Liver (tissue), 9 donors: ENCODE data around the gene PWWP2B. TPM values are rescaled to one million over a fixed set of nuclear protein-coding genes. Genes with fewer than 3 reads are reported as not detected.

Source experiments
- DNase-seq: peaks from one replicate; pipeline ENCODE4 v3.0.0-alpha.2; 2017; ENCODE audit warnings: low spot score
- H3K27ac ChIP-seq, 2 donors: one replicate each; pipeline ENCODE4 v1.7.0; 2013; ENCODE audit warnings: inconsistent platforms in 2 of 2, low read length in 2 of 2, control low read depth in 1 of 2, low read depth in 1 of 2, mild to moderate bottlenecking in 1 of 2
- H3K27me3 ChIP-seq, 4 donors: one replicate each; pipeline versions ENCODE4 v1.6.1 to v1.7.0; 2013; ENCODE audit warnings: low read length in 3 of 4, inconsistent platforms in 1 of 4, mild to moderate bottlenecking in 1 of 4, moderate library complexity in 1 of 4; ENCODE audit not compliant: control insufficient read depth in 4 of 4, insufficient read depth in 4 of 4
- H3K36me3 ChIP-seq, 4 donors: one replicate each; pipeline versions ENCODE4 v1.6.1 to v1.7.0; 2013; ENCODE audit warnings: low read length in 3 of 4, mild to moderate bottlenecking in 3 of 4, low read depth in 1 of 4, moderate library complexity in 1 of 4; ENCODE audit not compliant: control insufficient read depth in 4 of 4, insufficient read depth in 3 of 4
- H3K4me1 ChIP-seq, 4 donors: one replicate each; pipeline versions ENCODE4 v1.6.1 to v1.7.0; 2013; ENCODE audit warnings: low read length in 3 of 4, mild to moderate bottlenecking in 3 of 4, moderate library complexity in 1 of 4; ENCODE audit not compliant: control insufficient read depth in 4 of 4, insufficient read depth in 4 of 4
- H3K4me3 ChIP-seq, 3 donors: one replicate each; pipeline versions ENCODE4 v1.6.1 to v1.7.0; 2013; ENCODE audit warnings: low read length in 3 of 3, control low read depth in 1 of 3, low read depth in 1 of 3, mild to moderate bottlenecking in 1 of 3
- H3K9ac ChIP-seq, 2 donors: one replicate each; pipeline ENCODE4 v1.7.0; 2013; ENCODE audit warnings: low read length in 2 of 2, mild to moderate bottlenecking in 2 of 2, moderate library complexity in 2 of 2, control low read depth in 1 of 2, low read depth in 1 of 2
- H3K9me3 ChIP-seq, 4 donors: one replicate each; pipeline versions ENCODE4 v1.6.1 to v1.7.0; 2013; ENCODE audit warnings: low read length in 3 of 4; ENCODE audit not compliant: control insufficient read depth in 4 of 4
- ATF3 ChIP-seq: IDR thresholded peaks from 2 replicates; pipeline ENCODE4 v1.6.1; 2016; ENCODE audit warnings: antibody characterized with exemption
- CTCF ChIP-seq: fragments of 150-350 bp; IDR thresholded peaks from 2 replicates; pipeline ENCODE4 v1.5.1; 2017; ENCODE audit warnings: improper control_type of control experiment, low read depth, low read length; ENCODE audit not compliant: missing input control
- EGR1 ChIP-seq, 2 donors: IDR thresholded peaks; 2 replicates each; pipeline ENCODE4 v1.6.1; 2016 to 2018; ENCODE audit warnings: antibody characterized with exemption in 2 of 2, low read depth in 2 of 2
- FOXA1 ChIP-seq: IDR thresholded peaks from 2 replicates; pipeline ENCODE4 v1.6.1; 2016; ENCODE audit warnings: antibody characterized with exemption
- FOXA2 ChIP-seq: IDR thresholded peaks from 2 replicates; pipeline ENCODE4 v1.6.1; 2016; ENCODE audit warnings: antibody characterized with exemption
- GABPA ChIP-seq, 2 donors: IDR thresholded peaks in 1 of 2; conservative IDR thresholded peaks in 1 of 2; 2 replicates each; pipeline ENCODE4 v1.6.1; 2016; ENCODE audit warnings: antibody characterized with exemption in 2 of 2, mild to moderate bottlenecking in 1 of 2, moderate library complexity in 1 of 2
- HNF4A ChIP-seq, 2 donors: conservative IDR thresholded peaks; 2 replicates each; pipeline ENCODE4 v1.6.1; 2016; ENCODE audit warnings: antibody characterized with exemption in 2 of 2, mild to moderate bottlenecking in 2 of 2
- HNF4G ChIP-seq: IDR thresholded peaks from 2 replicates; pipeline ENCODE4 v1.6.1; 2016; ENCODE audit warnings: antibody characterized with exemption
- JUND ChIP-seq, 2 donors: IDR thresholded peaks; 2 replicates each; pipeline ENCODE4 v1.6.1; 2016; ENCODE audit warnings: antibody characterized with exemption in 2 of 2
- MAX ChIP-seq: IDR thresholded peaks from 2 replicates; pipeline ENCODE4 v1.6.1; 2016; ENCODE audit warnings: antibody characterized with exemption
- NR2F2 ChIP-seq: IDR thresholded peaks from 2 replicates; pipeline ENCODE4 v1.6.1; 2016; ENCODE audit warnings: antibody characterized with exemption
- RAD21 ChIP-seq, 2 donors: IDR thresholded peaks; 2 replicates each; pipeline ENCODE4 v1.6.1; 2016; ENCODE audit warnings: antibody characterized with exemption in 2 of 2, mild to moderate bottlenecking in 2 of 2
- RXRA ChIP-seq, 2 donors: IDR thresholded peaks; 2 replicates each; pipeline ENCODE4 v1.6.1; 2017 to 2018; ENCODE audit warnings: antibody characterized with exemption in 2 of 2, mild to moderate bottlenecking in 1 of 2
- SP1 ChIP-seq: IDR thresholded peaks from 2 replicates; pipeline ENCODE4 v1.6.1; 2018; ENCODE audit warnings: antibody characterized with exemption, mild to moderate bottlenecking
- TAF1 ChIP-seq: conservative IDR thresholded peaks from 2 replicates; pipeline ENCODE4 v1.6.1; 2016; ENCODE audit warnings: antibody characterized with exemption, mild to moderate bottlenecking
- YY1 ChIP-seq: IDR thresholded peaks from 2 replicates; pipeline ENCODE4 v1.6.1; 2016; ENCODE audit warnings: antibody characterized with exemption, mild to moderate bottlenecking
- ZBTB33 ChIP-seq: IDR thresholded peaks from 2 replicates; pipeline ENCODE4 v1.6.1; 2016; ENCODE audit warnings: antibody characterized with exemption
- WGBS: extraction: QIAGEN DNeasy Blood & Tissue Kit; methylation state at CpG from one replicate; pipeline ENCODE4 v1.1.7; 2013; 5-methylcytosine and 5-hydroxymethylcytosine counted together
- polyA plus RNA-seq, 2 donors: library from polyadenylated mRNA; stranded (reverse) in 1 of 2; unstranded in 1 of 2; fragments of 200-250 nt in 1 of 2; fragments of >200 nt in 1 of 2; fragmentation: Nextera tagmentation in 1 of 2; extraction: Ambion mirVana in 1 of 2; gene quantifications; one replicate each; pipeline versions ENCODE4 v1.2.1 to v1.2.3, GENCODE V29; 2013 to 2015
- total RNA-seq, 2 donors: library from RNA; depleted of rRNA; stranded (reverse); fragments of >200 nt; gene quantifications; one replicate each; pipeline ENCODE4 v1.2.3, GENCODE V29; 2014
- donor health status: healthy.
- donor health status: healthy.
- donor health status: healthy.
- donor health status: healthy.
- donor health status: healthy.

The PWWP2B gene
- total and polyA plus RNA-seq, 4 donors: 0.75 to 4.2 (median 3.6) TPM

- Histone ChIP-seq H3K9me3 (no peaks in the 10 kb centered on the region), H3K27me3 (no peaks in the 10 kb centered on the region), H3K4me3 (no peak overlapping the region), H3K9ac (no peak overlapping the region), H3K27ac (peak overlapping the region; percentile 51 to 73), H3K4me1 (peaks cover 0 to 13% (median 7%) of the 10 kb centered on the region in 4 donors), H3K36me3 (no peaks in the 10 kb centered on the region)
- 72% methylated on average over 8 of the region's 8 CpGs for WGBS
- TF ChIP-seq RXRA (IDR thresholded peaks at IDR 0.05): no peak
- TF ChIP-seq HNF4G: no peak
- no peak for TF ChIP-seq EGR1 (IDR thresholded peaks at IDR 0.05; ENCODE audit: low read depth in 2 of 2)
- TF ChIP-seq CTCF: no peak
- TF ChIP-seq HNF4A (conservative IDR thresholded peaks at IDR 0.05): no peak
- no peak for TF ChIP-seq GABPA (IDR thresholded peaks at IDR 0.05 in 1 of 2, conservative IDR thresholded peaks at IDR 0.05 in 1 of 2)
- TF ChIP-seq YY1: no peak
- TF ChIP-seq ATF3: no peak
- no peak for TF ChIP-seq JUND (IDR thresholded peaks at IDR 0.05)
- TF ChIP-seq SP1: no peak
- TF ChIP-seq ZBTB33: no peak
- no peak for TF ChIP-seq MAX
- no peak for TF ChIP-seq FOXA1
- no peak for TF ChIP-seq TAF1
- no peak for TF ChIP-seq FOXA2
- TF ChIP-seq NR2F2: no peak
- TF ChIP-seq RAD21 (IDR thresholded peaks at IDR 0.05): no peak
- no peak for DNase-seq
These were observed 23.5 kb downstream of the PWWP2B start for GRCh38 chr10:132420469-132420980.

- no peak for TF ChIP-seq JUND (IDR thresholded peaks at IDR 0.05)
- peak; percentile 25 for TF ChIP-seq NR2F2
- no peak for DNase-seq
- Histone ChIP-seq H3K9me3 (no peaks in the 10 kb centered on the region), H3K4me3 (no peak overlapping the region), H3K4me1 (peaks cover 0 to 13% (median 7%) of the 10 kb centered on the region in 4 donors), H3K27me3 (no peaks in the 10 kb centered on the region), H3K27ac (peak overlapping the region; percentile 73 to 85), H3K36me3 (no peaks in the 10 kb centered on the region), H3K9ac (no peak overlapping the region)
- 50% methylated on average over 33 of the region's 33 CpGs for WGBS
These were observed 24.2 kb downstream of the PWWP2B start for GRCh38 chr10:132420981-132421846.
